Osteocyte (in vitro differentiated cells): ENCODE measurements around the gene MEIS1. TPM values are rescaled to one million over a fixed set of nuclear protein-coding genes. Genes with fewer than 3 reads are reported as not detected.

Experiments used
- DNase-seq: peaks from one replicate; pipeline ENCODE4 v3.0.0; 2021; ENCODE audit warnings: mixed read lengths; ENCODE audit not compliant: unreplicated experiment; ENCODE audit errors: extremely low spot score
- H3K27ac Mint-ChIP-seq: one replicate; pipeline ENCODE4 v1.8.0; 2021; ENCODE audit warnings: mild to moderate bottlenecking, mixed read lengths; ENCODE audit not compliant: unreplicated experiment
- H3K27me3 Mint-ChIP-seq: one replicate; pipeline ENCODE4 v1.8.0; 2021; ENCODE audit warnings: mixed read lengths; ENCODE audit not compliant: unreplicated experiment
- H3K36me3 Mint-ChIP-seq: one replicate; pipeline ENCODE4 v1.8.0; 2021; ENCODE audit warnings: mixed read lengths; ENCODE audit not compliant: unreplicated experiment
- H3K4me1 Mint-ChIP-seq: one replicate; pipeline ENCODE4 v1.8.0; 2021; ENCODE audit warnings: mixed read lengths; ENCODE audit not compliant: unreplicated experiment
- H3K4me3 Mint-ChIP-seq: one replicate; pipeline ENCODE4 v1.8.0; 2021; ENCODE audit warnings: mild to moderate bottlenecking, moderate library complexity, mixed read lengths; ENCODE audit not compliant: unreplicated experiment
- H3K9me3 Mint-ChIP-seq: one replicate; pipeline ENCODE4 v1.8.0; 2021; ENCODE audit warnings: mixed read lengths; ENCODE audit not compliant: unreplicated experiment
- total RNA-seq: library from RNA; stranded (reverse); gene quantifications from 2 replicates; pipeline ENCODE4 v1.2.1, GENCODE V29; 2021
- TF ChIP-seq, protein P1 (sequence below): fragments of 200-600 bp; sonication (generic); IDR thresholded peaks from 2 replicates; pipeline ENCODE4 v1.5.0; 2021; ENCODE audit warnings: antibody characterized with exemption, mild to moderate bottlenecking, moderate library complexity

Gene MEIS1
- total RNA-seq, 1 donor from 2014 or later = 0.86 TPM

GRCh38 chr2:66461001-66461663 is 26.2 kb downstream of the MEIS1 start:
- no peak for DNase-seq
- H3K27ac Mint-ChIP-seq = no peak overlapping the region
- TF ChIP-seq, protein P1, sequence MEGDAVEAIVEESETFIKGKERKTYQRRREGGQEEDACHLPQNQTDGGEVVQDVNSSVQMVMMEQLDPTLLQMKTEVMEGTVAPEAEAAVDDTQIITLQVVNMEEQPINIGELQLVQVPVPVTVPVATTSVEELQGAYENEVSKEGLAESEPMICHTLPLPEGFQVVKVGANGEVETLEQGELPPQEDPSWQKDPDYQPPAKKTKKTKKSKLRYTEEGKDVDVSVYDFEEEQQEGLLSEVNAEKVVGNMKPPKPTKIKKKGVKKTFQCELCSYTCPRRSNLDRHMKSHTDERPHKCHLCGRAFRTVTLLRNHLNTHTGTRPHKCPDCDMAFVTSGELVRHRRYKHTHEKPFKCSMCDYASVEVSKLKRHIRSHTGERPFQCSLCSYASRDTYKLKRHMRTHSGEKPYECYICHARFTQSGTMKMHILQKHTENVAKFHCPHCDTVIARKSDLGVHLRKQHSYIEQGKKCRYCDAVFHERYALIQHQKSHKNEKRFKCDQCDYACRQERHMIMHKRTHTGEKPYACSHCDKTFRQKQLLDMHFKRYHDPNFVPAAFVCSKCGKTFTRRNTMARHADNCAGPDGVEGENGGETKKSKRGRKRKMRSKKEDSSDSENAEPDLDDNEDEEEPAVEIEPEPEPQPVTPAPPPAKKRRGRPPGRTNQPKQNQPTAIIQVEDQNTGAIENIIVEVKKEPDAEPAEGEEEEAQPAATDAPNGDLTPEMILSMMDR = no peak
- H3K36me3 Mint-ChIP-seq = no peaks in the 10 kb centered on the region
- H3K27me3 Mint-ChIP-seq = peaks cover 8% of the 10 kb centered on the region
- H3K9me3 Mint-ChIP-seq = no peaks in the 10 kb centered on the region
- H3K4me1 Mint-ChIP-seq = no peaks in the 10 kb centered on the region
- no peak overlapping the region for H3K4me3 Mint-ChIP-seq

GRCh38 chr2:66461664-66462500 is 27.0 kb downstream of the MEIS1 start:
- H3K36me3 Mint-ChIP-seq = no peaks in the 10 kb centered on the region
- TF ChIP-seq, protein P1 = no peak
- H3K27ac Mint-ChIP-seq = no peak overlapping the region
- H3K4me3 Mint-ChIP-seq = no peak overlapping the region
- no peaks in the 10 kb centered on the region for H3K4me1 Mint-ChIP-seq
- no peaks in the 10 kb centered on the region for H3K9me3 Mint-ChIP-seq
- H3K27me3 Mint-ChIP-seq = peaks cover 10% of the 10 kb centered on the region
- no peak for DNase-seq

DNA sequence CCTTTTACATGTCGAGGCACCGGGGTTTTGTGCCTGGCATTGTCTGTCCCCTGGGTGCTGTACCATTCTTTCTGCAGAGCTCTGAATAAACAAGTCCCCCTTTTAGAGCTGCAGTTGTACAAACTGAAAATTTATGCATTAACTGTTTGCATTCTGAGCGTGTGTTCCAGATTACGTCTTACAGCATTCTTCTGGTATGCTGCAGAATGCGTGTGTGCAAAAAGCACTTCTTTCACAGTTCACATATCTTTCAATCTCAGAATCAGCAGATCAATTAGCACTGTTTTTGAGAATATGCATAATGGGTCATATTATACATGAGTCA is 27.5 kb downstream of the MEIS1 start:
- TF ChIP-seq, protein P1 = no peak
- Mint-ChIP-seq H3K4me1 (no peaks in the 10 kb centered on the region), H3K27ac (no peak overlapping the region), H3K27me3 (peaks cover 10% of the 10 kb centered on the region), H3K9me3 (no peaks in the 10 kb centered on the region), H3K4me3 (no peak overlapping the region), H3K36me3 (no peaks in the 10 kb centered on the region)
- no peak for DNase-seq

DNA sequence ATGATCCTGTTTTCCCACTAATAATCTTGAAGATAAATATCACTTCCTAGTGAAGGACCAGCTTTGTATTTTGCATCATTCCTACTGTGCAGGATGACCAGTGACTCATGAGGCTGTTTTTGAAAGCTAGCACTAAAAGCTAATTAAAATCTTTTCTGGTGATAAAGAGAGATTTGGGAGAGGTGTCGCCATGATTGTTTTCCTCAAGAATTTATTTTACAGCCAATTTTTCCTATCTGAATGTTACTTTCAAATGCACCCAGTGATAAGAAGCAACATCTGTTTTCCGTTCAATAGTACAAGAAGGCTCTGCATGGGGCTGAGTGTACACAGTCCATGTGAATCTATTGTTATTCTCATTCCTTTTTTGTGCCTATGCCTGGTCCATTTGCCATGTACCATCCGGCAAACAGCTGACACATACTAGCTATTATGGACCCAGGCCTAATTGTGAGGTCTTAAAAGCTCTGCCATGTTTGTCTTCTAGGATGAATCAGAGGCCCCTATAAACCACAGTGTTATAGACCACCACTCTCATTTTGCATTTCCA is 28.4 kb downstream of the MEIS1 start:
- no peak for DNase-seq
- TF ChIP-seq, protein P1 = no peak
- Mint-ChIP-seq H3K27ac (no peak overlapping the region), H3K4me1 (no peaks in the 10 kb centered on the region), H3K36me3 (no peaks in the 10 kb centered on the region), H3K9me3 (no peaks in the 10 kb centered on the region), H3K4me3 (no peak overlapping the region), H3K27me3 (peaks cover 13% of the 10 kb centered on the region)
